ENCODE data around the gene EIF2D. TPM values are rescaled to one million over a fixed set of nuclear protein-coding genes. Genes with fewer than 3 reads are reported as not detected.

Gene EIF2D
- total and polyA plus RNA-seq, 2 of the 4 experiments (the other 2 are of a cell fraction): 64.3 to 69.4 TPM

DNA sequence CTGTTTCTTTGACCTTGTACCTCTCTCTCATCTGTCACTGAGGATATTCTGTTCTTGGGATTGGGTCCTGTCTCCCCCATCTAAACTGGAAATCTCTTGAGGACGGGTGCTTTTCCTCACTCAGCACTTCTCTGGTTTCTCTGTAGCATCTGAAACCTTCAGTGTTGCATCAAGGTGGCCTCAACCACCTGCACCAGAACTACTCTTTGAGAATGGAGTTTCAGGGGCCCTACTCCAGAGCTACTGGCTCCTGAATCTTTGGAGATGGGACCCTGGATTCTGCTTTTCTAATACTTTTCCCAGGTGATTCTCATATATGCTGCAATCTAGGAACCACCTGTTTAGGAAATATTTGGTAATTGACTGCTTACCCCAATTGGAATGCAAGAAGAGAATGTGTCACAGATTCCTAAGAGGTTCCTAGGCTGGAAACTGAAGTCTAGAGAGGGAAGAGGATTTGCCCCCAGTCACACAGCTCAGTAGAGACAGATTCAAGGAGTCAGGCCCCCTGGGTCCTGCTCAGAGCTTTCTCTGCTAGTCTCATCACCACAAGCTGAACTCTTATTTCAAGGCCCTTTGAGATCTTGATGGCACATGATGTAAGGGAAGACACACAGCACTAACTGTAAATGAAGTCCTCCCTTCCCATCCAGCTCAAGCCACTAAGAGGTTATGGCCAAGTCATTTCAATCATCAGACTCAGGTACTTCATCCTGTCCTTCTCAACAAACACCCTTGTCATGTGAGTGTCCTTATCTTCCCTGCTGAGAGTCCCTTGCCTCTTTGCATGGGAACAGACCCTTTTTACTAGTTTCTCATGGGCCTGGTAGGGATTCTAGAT is 48.7 kb downstream of the EIF2D start:
- H3K9me3 ChIP-seq (ENCODE audit: control insufficient read depth, insufficient read depth, low read length): no peaks in the 10 kb centered on the region
- in situ Hi-C loops (cut with MboI; ENCODE audit: low sequenced_read_pairs): no loop called here
- H2BK15ac ChIP-seq (ENCODE audit: low read depth, low read length): no peak overlapping the region
- no peak overlapping the region for H3K18ac ChIP-seq (ENCODE audit: low read depth, low read length)
- H2AK5ac ChIP-seq (ENCODE audit: low read depth, low read length): no peak overlapping the region
- BruUV-seq (replicated peaks): no TSS peak
- no peak overlapping the region for H2BK120ac ChIP-seq (ENCODE audit: low read depth, low read length)
- H2BK5ac ChIP-seq (ENCODE audit: low read depth, low read length, poor library complexity, severe bottlenecking): no peak overlapping the region
- no peak for ATAC-seq (ENCODE audit: low read depth)
- no peak overlapping the region for H2AK9ac ChIP-seq (replicated peaks; ENCODE audit: low read depth, low read length, poor library complexity)
- H4K20me1 ChIP-seq (ENCODE audit: insufficient read depth, low read length): no peaks in the 10 kb centered on the region
- no peak overlapping the region for H3K4ac ChIP-seq (ENCODE audit: low read depth, low read length)
- intact Hi-C loops (cut with micrococcal nuclease): no loop called here
- TF ChIP-seq MAZ (IDR thresholded peaks at IDR 0.05; ENCODE audit: borderline replicate concordance, low read depth, low read length) (no peak), MXI1 (IDR thresholded peaks at IDR 0.05; ENCODE audit: borderline replicate concordance, low read depth, low read length) (no peak), BHLHE40 (IDR thresholded peaks at IDR 0.05; ENCODE audit: low read depth, low read length) (no peak), MAFK (IDR thresholded peaks at IDR 0.05; ENCODE audit: low read depth, low read length) (no peak), RFX5 (IDR thresholded peaks at IDR 0.05; ENCODE audit: low read depth, low read length) (no peak), CHD1 (IDR thresholded peaks at IDR 0.05; ENCODE audit: low read depth, low read length) (no peak), SMC3 (IDR thresholded peaks at IDR 0.05; ENCODE audit: low read depth, low read length) (no peak), CEBPB (IDR thresholded peaks at IDR 0.05; ENCODE audit: low read depth, low read length) (no peak), RCOR1 (IDR thresholded peaks at IDR 0.05; ENCODE audit: insufficient replicate concordance, low read length) (no peak), RAD21 (IDR thresholded peaks at IDR 0.05; ENCODE audit: low read length) (no peak), POLR2A (IDR thresholded peaks at IDR 0.05; ENCODE audit: low read depth, low read length) (no peak), NFE2L2 (IDR thresholded peaks at IDR 0.05; ENCODE audit: low read depth, low read length) (no peak), FOS (IDR thresholded peaks at IDR 0.05; ENCODE audit: low read depth, low read length) (no peak)
- TF ChIP-seq, protein P1, sequence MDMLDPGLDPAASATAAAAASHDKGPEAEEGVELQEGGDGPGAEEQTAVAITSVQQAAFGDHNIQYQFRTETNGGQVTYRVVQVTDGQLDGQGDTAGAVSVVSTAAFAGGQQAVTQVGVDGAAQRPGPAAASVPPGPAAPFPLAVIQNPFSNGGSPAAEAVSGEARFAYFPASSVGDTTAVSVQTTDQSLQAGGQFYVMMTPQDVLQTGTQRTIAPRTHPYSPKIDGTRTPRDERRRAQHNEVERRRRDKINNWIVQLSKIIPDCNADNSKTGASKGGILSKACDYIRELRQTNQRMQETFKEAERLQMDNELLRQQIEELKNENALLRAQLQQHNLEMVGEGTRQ (IDR thresholded peaks at IDR 0.05; ENCODE audit: low read depth, low read length): no peak
- TF ChIP-seq, protein P2, sequence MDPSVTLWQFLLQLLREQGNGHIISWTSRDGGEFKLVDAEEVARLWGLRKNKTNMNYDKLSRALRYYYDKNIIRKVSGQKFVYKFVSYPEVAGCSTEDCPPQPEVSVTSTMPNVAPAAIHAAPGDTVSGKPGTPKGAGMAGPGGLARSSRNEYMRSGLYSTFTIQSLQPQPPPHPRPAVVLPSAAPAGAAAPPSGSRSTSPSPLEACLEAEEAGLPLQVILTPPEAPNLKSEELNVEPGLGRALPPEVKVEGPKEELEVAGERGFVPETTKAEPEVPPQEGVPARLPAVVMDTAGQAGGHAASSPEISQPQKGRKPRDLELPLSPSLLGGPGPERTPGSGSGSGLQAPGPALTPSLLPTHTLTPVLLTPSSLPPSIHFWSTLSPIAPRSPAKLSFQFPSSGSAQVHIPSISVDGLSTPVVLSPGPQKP (IDR thresholded peaks at IDR 0.05; ENCODE audit: borderline replicate concordance, low read depth, low read length): no peak
- TF ChIP-seq, protein P3, sequence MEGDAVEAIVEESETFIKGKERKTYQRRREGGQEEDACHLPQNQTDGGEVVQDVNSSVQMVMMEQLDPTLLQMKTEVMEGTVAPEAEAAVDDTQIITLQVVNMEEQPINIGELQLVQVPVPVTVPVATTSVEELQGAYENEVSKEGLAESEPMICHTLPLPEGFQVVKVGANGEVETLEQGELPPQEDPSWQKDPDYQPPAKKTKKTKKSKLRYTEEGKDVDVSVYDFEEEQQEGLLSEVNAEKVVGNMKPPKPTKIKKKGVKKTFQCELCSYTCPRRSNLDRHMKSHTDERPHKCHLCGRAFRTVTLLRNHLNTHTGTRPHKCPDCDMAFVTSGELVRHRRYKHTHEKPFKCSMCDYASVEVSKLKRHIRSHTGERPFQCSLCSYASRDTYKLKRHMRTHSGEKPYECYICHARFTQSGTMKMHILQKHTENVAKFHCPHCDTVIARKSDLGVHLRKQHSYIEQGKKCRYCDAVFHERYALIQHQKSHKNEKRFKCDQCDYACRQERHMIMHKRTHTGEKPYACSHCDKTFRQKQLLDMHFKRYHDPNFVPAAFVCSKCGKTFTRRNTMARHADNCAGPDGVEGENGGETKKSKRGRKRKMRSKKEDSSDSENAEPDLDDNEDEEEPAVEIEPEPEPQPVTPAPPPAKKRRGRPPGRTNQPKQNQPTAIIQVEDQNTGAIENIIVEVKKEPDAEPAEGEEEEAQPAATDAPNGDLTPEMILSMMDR (conservative IDR thresholded peaks at IDR 0.05; ENCODE audit: low read depth, low read length): no peak
- no peak for DNase-seq
- no peak overlapping the region for H3K14ac ChIP-seq (replicated peaks; ENCODE audit: low read depth, low read length)
- no peak overlapping the region for H4K91ac ChIP-seq (ENCODE audit: insufficient read depth, low read depth, low read length)
- no peak overlapping the region for H3K27ac ChIP-seq (ENCODE audit: insufficient read depth, low read length)
- no peaks in the 10 kb centered on the region for H3K79me1 ChIP-seq (ENCODE audit: low read depth in 1 of 2, low read length in 2 of 2)
- no peak overlapping the region for H3K9ac ChIP-seq (ENCODE audit: low read depth, low read length)
- no peak overlapping the region for H4K8ac ChIP-seq (ENCODE audit: low read depth in 2 of 2, low read length in 2 of 2)
- peaks cover 5% of the 10 kb centered on the region for H3K27me3 ChIP-seq (ENCODE audit: control insufficient read depth, insufficient read depth, low read length)
- H4K5ac ChIP-seq (ENCODE audit: low read depth, low read length): no peak overlapping the region
- no peaks in the 10 kb centered on the region for H3K9me1 ChIP-seq (ENCODE audit: insufficient read depth, low read length)
- no peak overlapping the region for H3K56ac ChIP-seq (ENCODE audit: extremely low read depth, insufficient read depth, low read length)
- H2BK20ac ChIP-seq (ENCODE audit: low read depth, low read length): no peak overlapping the region
- dilution Hi-C loops (cut with HindIII; ENCODE audit: low sequenced_read_pairs, unreplicated experiment): no loop called here
- H2AFZ ChIP-seq (replicated peaks; ENCODE audit: low read length, poor library complexity): no peak overlapping the region
- no peak overlapping the region for H3K4me2 ChIP-seq (ENCODE audit: low read depth, low read length)
- POLR2A ChIA-PET (ENCODE audit: unreplicated experiment): no interaction called here
- no peaks in the 10 kb centered on the region for H3K36me3 ChIP-seq (ENCODE audit: control insufficient read depth, insufficient read depth, low read length)
- WGBS, 2 experiments (ENCODE audit: extremely low coverage in 2 of 2, insufficient read length in 1 of 2): 88% methylated on average over 1 of the region's 1 CpG; no CpG with 5 or more reads in 1 of the 2 experiments
- CTCF ChIA-PET: no interaction called here
- no peaks in the 10 kb centered on the region for H3K4me1 ChIP-seq (ENCODE audit: control insufficient read depth, insufficient read depth, low read length)
- H3K4me3 ChIP-seq (ENCODE audit: insufficient read depth, low read depth, low read length): no peak overlapping the region
- H3K23ac ChIP-seq (ENCODE audit: low read depth, low read length): no peak overlapping the region
